ENCODE results near the gene ENKUR.

ENKUR gene

GRCh38 chr10:24938525-24938924 lies 77.4 kb downstream of the ENKUR start:
- DNase-seq, result no peak

- DNase-seq, result no peak
Observed at GRCh38 chr10:24938076-24938475, 77.9 kb downstream of the ENKUR start.

GRCh38 chr10:24935504-24936292 lies 80.3 kb downstream of the ENKUR start:
- DNase-seq, result no peak

All from NCI-H187 (cell line).